Erythroblast (primary cell): Measurements from ENCODE around the gene DPP8.

ENCODE experiments used
- GATA1 ChIP-seq: IDR thresholded peaks from 2 replicates; pipeline ENCODE4 v1.6.1; 2011; ENCODE audit warnings: low read depth, mild to moderate bottlenecking, control low read depth, low read length, moderate library complexity
- POLR2A ChIP-seq: IDR thresholded peaks from 2 replicates; pipeline ENCODE4 v1.6.1; 2011; ENCODE audit warnings: mild to moderate bottlenecking, low read length

DNA sequence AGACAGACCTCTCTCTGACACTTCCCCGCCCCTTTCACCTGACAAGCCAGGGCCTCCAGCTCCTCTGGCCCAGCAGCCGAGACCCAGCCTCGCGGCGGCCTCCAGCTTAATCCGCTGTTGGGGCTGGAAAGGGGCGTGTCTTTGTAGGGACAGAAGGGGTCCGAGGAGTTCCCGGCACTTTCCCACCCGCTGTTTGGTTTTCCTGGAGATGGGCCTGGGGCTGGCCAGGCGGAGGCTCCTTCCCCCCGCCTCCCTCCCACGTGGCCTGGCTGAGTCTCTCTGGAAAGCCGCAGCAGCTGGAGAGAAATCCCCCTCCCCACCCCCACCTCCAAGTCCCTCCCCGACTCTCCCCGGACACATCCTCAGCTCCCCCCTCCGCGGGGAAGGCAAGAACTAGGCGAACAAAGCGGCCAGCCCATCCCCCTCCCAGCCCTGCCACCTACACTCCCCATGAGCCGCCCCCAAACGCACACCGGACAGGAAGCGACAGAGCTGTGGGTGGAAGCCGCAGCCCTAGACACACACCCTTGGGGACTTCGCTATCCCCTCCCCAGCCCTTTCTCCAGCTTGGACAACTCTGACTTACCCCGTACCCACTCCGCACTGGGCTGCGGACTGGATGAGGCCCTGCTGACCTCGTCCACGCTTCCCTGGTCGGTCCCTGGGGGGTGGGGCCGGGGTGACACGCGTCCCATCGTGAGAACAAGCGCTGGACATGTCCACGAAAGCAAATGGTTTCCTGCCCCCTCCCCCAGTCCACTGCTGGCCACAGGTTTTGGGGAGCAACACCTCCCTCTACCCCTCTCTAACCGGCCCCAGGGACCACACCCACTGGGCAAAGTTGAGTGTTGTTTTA is 95.9 kb downstream of the DPP8 start:
- TF ChIP-seq POLR2A (no peak), GATA1 (no peak)
